IPS-NIHi11 (cell line): ENCODE measurements around the gene C16orf54.
A peak's percentile ranks its signal among the peaks of the same experiment; 100 is the strongest.
"Not testable (repeated sequence)": the region's sequence is repeated elsewhere in the genome, so short reads cannot be mapped to it uniquely, and the experiment has no call there.

Source experiments
- DNase-seq: peaks from one replicate; pipeline ENCODE4 v3.0.0; 2012; ENCODE audit warnings: mixed read lengths, low spot score

The C16orf54 gene

GRCh38 chr16:29708917-29709600 lies 36.7 kb downstream of the C16orf54 start:
- DNase-seq = peak; percentile 50

GRCh38 chr16:29707160-29707559 lies 38.6 kb downstream of the C16orf54 start:
- not testable (repeated sequence) for DNase-seq

GRCh38 chr16:29705030-29705429 lies 40.8 kb downstream of the C16orf54 start:
- DNase-seq = no peak

GRCh38 chr16:29702269-29702668 lies 43.5 kb downstream of the C16orf54 start:
- no peak for DNase-seq

- DNase-seq = no peak
These were observed 44.6 kb downstream of the C16orf54 start for GRCh38 chr16:29701214-29701555.

- peak; percentile 87 for DNase-seq
These were observed 45.4 kb downstream of the C16orf54 start for GRCh38 chr16:29700253-29700987.

GRCh38 chr16:29699324-29700219 lies 46.2 kb downstream of the C16orf54 start:
- peak; percentile 4 for DNase-seq

- DNase-seq = peak; percentile 7
These were observed 47.1 kb downstream of the C16orf54 start for GRCh38 chr16:29698484-29699323.

- no peak for DNase-seq
These were observed 47.7 kb downstream of the C16orf54 start for GRCh38 chr16:29698042-29698441.

- DNase-seq = no peak
These were observed 48.4 kb downstream of the C16orf54 start for GRCh38 chr16:29697391-29697790.

GRCh38 chr16:29696881-29697331 lies 48.9 kb downstream of the C16orf54 start:
- DNase-seq = peak; percentile 3

- DNase-seq = not testable (repeated sequence)
These were observed 50.1 kb downstream of the C16orf54 start for GRCh38 chr16:29695675-29696074.

- DNase-seq = peak; percentile 3
These were observed 51.2 kb downstream of the C16orf54 start for GRCh38 chr16:29694384-29695195.

GRCh38 chr16:29692606-29693005 lies 53.2 kb downstream of the C16orf54 start:
- not testable (repeated sequence) for DNase-seq
